Activated CD4-positive, alpha-beta T cell treated with anti-CD3 and anti-CD28 coated beads, Interleukin-2, amount 10 ng/mL, durations not matched to agents 24 days and 14 days (primary cell): ENCODE results near the gene ZBTB3. TPM values are rescaled to one million over a fixed set of nuclear protein-coding genes. Genes with fewer than 3 reads are reported as not detected.

Experiments used
- DNase-seq: peaks from one replicate; pipeline ENCODE4 v3.0.0; 2022
- H3K27ac Mint-ChIP-seq: one replicate; pipeline ENCODE4 v1.8.0; 2022; ENCODE audit warnings: mild to moderate bottlenecking, mixed read lengths
- H3K27me3 Mint-ChIP-seq: one replicate; pipeline ENCODE4 v1.8.0; 2022; ENCODE audit warnings: mixed read lengths
- H3K36me3 Mint-ChIP-seq: one replicate; pipeline ENCODE4 v1.8.0; 2022; ENCODE audit warnings: low read depth, mild to moderate bottlenecking, mixed read lengths
- H3K4me1 Mint-ChIP-seq: one replicate; pipeline ENCODE4 v1.8.0; 2021; ENCODE audit warnings: mixed read lengths
- H3K4me3 Mint-ChIP-seq: one replicate; pipeline ENCODE4 v1.8.0; 2022; ENCODE audit warnings: mild to moderate bottlenecking, moderate library complexity, mixed read lengths
- H3K9me3 Mint-ChIP-seq: one replicate; pipeline ENCODE4 v1.8.0; 2021; ENCODE audit warnings: mixed read lengths
- intact Hi-C: fragments of 100-400 bp; cut with micrococcal nuclease; formaldehyde crosslinking; loops from one replicate; pipeline ENCODE4 v1.15.1; 2023
- total RNA-seq: library from RNA; stranded (reverse); gene quantifications from 2 replicates; pipeline ENCODE4 v1.2.3, GENCODE V29; 2022

The ZBTB3 gene
- total RNA-seq, 1 donor from 2014 or later = 11.1 TPM

DNA sequence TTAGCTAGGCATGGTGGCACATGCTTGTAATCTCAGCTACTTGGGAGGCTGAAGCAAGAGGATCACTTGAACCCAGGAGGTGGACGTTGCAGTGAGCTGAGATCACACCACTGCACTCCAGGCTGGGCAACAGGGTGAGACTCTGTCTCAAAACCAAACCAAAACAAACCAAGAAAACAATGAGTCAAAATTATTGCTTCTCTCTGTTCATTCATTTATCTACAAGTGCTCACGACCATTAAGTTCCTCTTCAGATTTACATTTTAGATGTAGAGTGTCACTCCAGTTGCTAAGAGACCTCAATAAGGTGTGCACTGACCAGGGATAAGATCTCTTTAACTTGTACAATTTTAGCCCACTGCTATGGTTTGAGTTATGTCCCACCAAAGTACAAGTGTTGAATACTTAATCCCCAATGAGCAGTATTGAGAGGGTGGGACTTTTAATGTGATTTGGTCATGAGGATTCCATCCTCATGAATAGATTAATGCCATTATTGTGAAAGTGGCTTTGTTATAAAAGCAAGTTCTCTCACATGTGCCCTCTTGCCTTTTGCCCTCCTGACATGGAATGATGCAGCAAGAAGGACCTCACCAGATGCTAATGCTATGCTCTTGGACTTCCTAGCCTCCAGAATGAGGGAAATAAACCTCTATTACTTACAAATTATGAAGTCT lies 34.5 kb downstream of the ZBTB3 start:
- Mint-ChIP-seq H3K27ac (peak overlapping the region; percentile 37), H3K4me3 (no peak overlapping the region), H3K9me3 (no peaks in the 10 kb centered on the region), H3K36me3 (peaks cover 88% of the 10 kb centered on the region), H3K27me3 (no peaks in the 10 kb centered on the region), H3K4me1 (peaks cover 66% of the 10 kb centered on the region)
- DNase-seq = no peak
- intact Hi-C loops = no loop called here

GRCh38 chr11:62716816-62717215 lies 37.1 kb downstream of the ZBTB3 start:
- DNase-seq = no peak
- peaks cover 84% of the 10 kb centered on the region for H3K36me3 Mint-ChIP-seq
- H3K9me3 Mint-ChIP-seq = no peaks in the 10 kb centered on the region
- no peaks in the 10 kb centered on the region for H3K27me3 Mint-ChIP-seq
- H3K4me3 Mint-ChIP-seq = no peak overlapping the region
- H3K27ac Mint-ChIP-seq = no peak overlapping the region
- peaks cover 66% of the 10 kb centered on the region for H3K4me1 Mint-ChIP-seq
- intact Hi-C loops = no loop called here

GRCh38 chr11:62716206-62716605 lies 37.8 kb downstream of the ZBTB3 start:
- H3K9me3 Mint-ChIP-seq = no peaks in the 10 kb centered on the region
- H3K36me3 Mint-ChIP-seq = peaks cover 84% of the 10 kb centered on the region
- H3K4me3 Mint-ChIP-seq = no peak overlapping the region
- peak overlapping the region; percentile 37 for H3K27ac Mint-ChIP-seq
- intact Hi-C loops = no loop called here
- H3K27me3 Mint-ChIP-seq = no peaks in the 10 kb centered on the region
- H3K4me1 Mint-ChIP-seq = peaks cover 62% of the 10 kb centered on the region
- no peak for DNase-seq

- Mint-ChIP-seq H3K4me1 (peaks cover 58% of the 10 kb centered on the region), H3K9me3 (no peaks in the 10 kb centered on the region), H3K27me3 (no peaks in the 10 kb centered on the region), H3K4me3 (peak overlapping the region; percentile 37), H3K36me3 (peaks cover 85% of the 10 kb centered on the region), H3K27ac (peak overlapping the region; percentile 80)
- no peak for DNase-seq
- intact Hi-C loops = no loop called here
Observed at GRCh38 chr11:62715150-62716130, 38.5 kb downstream of the ZBTB3 start.

DNA sequence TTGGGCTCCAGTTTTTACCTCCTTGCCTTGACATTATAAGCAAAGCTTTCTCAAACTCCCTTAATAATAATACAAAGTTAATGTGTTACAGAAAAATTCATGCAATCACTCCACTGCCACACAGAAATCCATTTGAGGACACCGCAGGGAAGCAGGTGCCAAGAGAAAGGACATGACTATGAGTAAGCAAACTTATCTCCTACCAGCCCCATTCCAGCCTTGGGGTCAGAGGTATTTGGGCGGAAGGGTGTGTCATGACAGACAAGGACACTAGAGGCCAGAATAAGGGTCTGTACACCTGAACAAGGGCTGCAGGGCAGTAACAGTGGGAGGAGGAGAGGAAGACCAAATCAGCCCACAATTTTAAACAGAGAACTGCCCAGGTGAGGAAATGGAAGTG lies 40.6 kb downstream of the ZBTB3 start:
- peaks cover 62% of the 10 kb centered on the region for H3K4me1 Mint-ChIP-seq
- intact Hi-C loops = no loop called here
- DNase-seq = peak; percentile 64
- peak overlapping the region; percentile 75 for H3K4me3 Mint-ChIP-seq
- peaks cover 83% of the 10 kb centered on the region for H3K36me3 Mint-ChIP-seq
- no peaks in the 10 kb centered on the region for H3K27me3 Mint-ChIP-seq
- H3K9me3 Mint-ChIP-seq = no peaks in the 10 kb centered on the region
- peak overlapping the region; percentile 92 for H3K27ac Mint-ChIP-seq

GRCh38 chr11:62712861-62713260 lies 41.1 kb downstream of the ZBTB3 start:
- DNase-seq = peak; percentile 74
- H3K9me3 Mint-ChIP-seq = no peaks in the 10 kb centered on the region
- intact Hi-C loops = no loop called here
- H3K4me1 Mint-ChIP-seq = peaks cover 62% of the 10 kb centered on the region
- H3K27ac Mint-ChIP-seq = peak overlapping the region; percentile 92
- peak overlapping the region; percentile 75 for H3K4me3 Mint-ChIP-seq
- peaks cover 79% of the 10 kb centered on the region for H3K36me3 Mint-ChIP-seq
- H3K27me3 Mint-ChIP-seq = no peaks in the 10 kb centered on the region

GRCh38 chr11:62712276-62712812 lies 41.6 kb downstream of the ZBTB3 start:
- H3K27ac Mint-ChIP-seq = peak overlapping the region; percentile 92
- peak; percentile 65 for DNase-seq
- H3K27me3 Mint-ChIP-seq = no peaks in the 10 kb centered on the region
- intact Hi-C loops = no loop called here
- peaks cover 61% of the 10 kb centered on the region for H3K4me1 Mint-ChIP-seq
- H3K4me3 Mint-ChIP-seq = peak overlapping the region; percentile 75
- no peaks in the 10 kb centered on the region for H3K9me3 Mint-ChIP-seq
- H3K36me3 Mint-ChIP-seq = peaks cover 74% of the 10 kb centered on the region

- peaks cover 58% of the 10 kb centered on the region for H3K4me1 Mint-ChIP-seq
- peak overlapping the region; percentile 95 for H3K27ac Mint-ChIP-seq
Observed at GRCh38 chr11:62710001-62710345, 44.0 kb downstream of the ZBTB3 start.

DNA sequence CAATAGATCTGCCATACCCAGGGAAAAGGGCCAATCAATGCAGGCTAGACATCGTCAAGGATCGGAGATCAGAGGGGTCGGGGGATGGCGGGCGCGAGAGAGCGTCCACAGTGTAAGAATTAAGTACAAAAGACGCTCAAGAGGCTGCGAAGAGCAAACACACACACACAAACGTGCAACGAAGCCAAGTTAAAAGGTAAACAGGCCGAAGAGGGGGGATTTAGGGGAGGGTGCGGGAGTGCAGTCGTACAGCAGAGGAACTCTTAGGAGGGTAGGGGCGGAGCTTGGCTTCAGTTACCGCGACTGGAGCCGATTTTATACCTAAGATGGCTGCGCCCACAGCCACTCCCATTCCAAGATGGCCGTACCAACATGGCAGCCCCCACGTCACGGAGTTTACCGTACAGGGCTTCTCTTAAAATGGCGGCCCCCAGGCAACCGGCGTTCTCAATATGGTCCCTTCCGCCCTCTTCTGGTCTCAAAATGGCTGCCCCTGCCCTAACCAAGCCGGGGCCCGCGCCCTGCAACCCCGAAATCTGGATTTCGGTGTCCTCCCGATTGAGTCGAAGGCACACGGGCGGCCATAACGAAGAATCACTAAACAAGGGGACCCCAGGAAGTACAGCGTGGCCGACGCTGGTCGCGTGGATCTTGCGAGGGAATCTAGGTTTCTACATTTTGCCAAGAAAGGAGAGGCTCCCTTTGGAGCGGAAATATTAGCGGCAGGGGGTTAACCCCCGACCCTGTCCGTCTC lies 44.5 kb downstream of the ZBTB3 start:
- Mint-ChIP-seq H3K4me3 (peak overlapping the region; percentile 91), H3K27me3 (no peaks in the 10 kb centered on the region), H3K4me1 (peaks cover 54% of the 10 kb centered on the region), H3K9me3 (no peaks in the 10 kb centered on the region), H3K36me3 (peaks cover 53% of the 10 kb centered on the region), H3K27ac (peak overlapping the region; percentile 95)
- intact Hi-C loops = loop anchor here (1.0 to 5.0 kb wide), 9 partner anchors 18 to 118 kb away; partner anchors contain the start of genes EML3, GANAB, HNRNPUL2 and LBHD1
- DNase-seq = peak; percentile 98

More at GRCh38 chr11:62710001-62710345, 44.0 kb downstream of the ZBTB3 start:
- intact Hi-C loops = no loop called here
- Mint-ChIP-seq H3K4me3 (peak overlapping the region; percentile 91), H3K9me3 (no peaks in the 10 kb centered on the region), H3K27me3 (no peaks in the 10 kb centered on the region), H3K36me3 (peaks cover 56% of the 10 kb centered on the region)
- peak; percentile 83 for DNase-seq

DNA sequence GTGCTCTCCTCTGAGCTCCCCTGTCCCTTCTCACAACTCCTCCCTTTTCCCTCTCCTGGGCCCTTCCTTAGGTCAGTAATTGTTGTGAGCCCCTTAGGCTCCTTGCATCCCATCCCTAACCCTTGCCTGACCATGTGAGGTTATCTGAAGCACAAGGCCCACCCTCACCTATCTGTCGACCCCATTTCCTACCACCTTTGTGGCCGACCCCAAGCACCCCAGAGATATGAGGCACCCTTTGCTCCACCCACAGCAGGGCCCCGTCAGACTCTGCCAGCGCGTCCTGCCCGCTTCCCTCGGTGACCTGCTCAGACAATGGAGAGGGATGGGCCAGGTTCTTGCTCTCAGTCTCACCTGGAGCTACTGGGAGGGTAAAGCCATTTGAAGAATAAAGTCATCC lies 45.2 kb downstream of the ZBTB3 start:
- Mint-ChIP-seq H3K27ac (peak overlapping the region; percentile 95), H3K4me1 (peaks cover 50% of the 10 kb centered on the region), H3K9me3 (no peaks in the 10 kb centered on the region), H3K27me3 (no peaks in the 10 kb centered on the region), H3K36me3 (peaks cover 47% of the 10 kb centered on the region), H3K4me3 (peak overlapping the region; percentile 91)
- intact Hi-C loops = loop anchor here (1.0 to 5.0 kb wide), 9 partner anchors 19 to 117 kb away; partner anchors contain the start of genes EML3, GANAB, HNRNPUL2 and LBHD1
- DNase-seq = peak; percentile 85

GRCh38 chr11:62708392-62708791 lies 45.6 kb downstream of the ZBTB3 start:
- H3K4me1 Mint-ChIP-seq = peaks cover 46% of the 10 kb centered on the region
- no peaks in the 10 kb centered on the region for H3K9me3 Mint-ChIP-seq
- no peak for DNase-seq
- H3K27me3 Mint-ChIP-seq = no peaks in the 10 kb centered on the region
- H3K4me3 Mint-ChIP-seq = peak overlapping the region; percentile 91
- H3K36me3 Mint-ChIP-seq = peaks cover 43% of the 10 kb centered on the region
- H3K27ac Mint-ChIP-seq = peak overlapping the region; percentile 95
- intact Hi-C loops = loop anchor here (2.0 to 5.0 kb wide), 4 partner anchors 36 to 96 kb away; partner anchors contain the start of genes EML3, LBHD1, ROM1 and TAF6L

- Mint-ChIP-seq H3K4me3 (peak within 1 kb of the TSS; percentile 96), H3K9me3 (no peaks in the 10 kb centered on the region), H3K27ac (peak within 1 kb of the TSS; percentile 95), H3K36me3 (peaks cover 37% of the 10 kb centered on the region), H3K27me3 (no peaks in the 10 kb centered on the region), H3K4me1 (peaks cover 36% of the 10 kb centered on the region)
- intact Hi-C loops = loop anchor here (5.0 kb wide), 2 partner anchors 65 to 95 kb away; partner anchors contain the start of genes EML3, ROM1 and TAF6L
- peak; percentile 66 for DNase-seq
Observed at GRCh38 chr11:62707277-62707861, 46.6 kb downstream of the ZBTB3 start, which contains the start of the genes BSCL2 and GNG3. Gene BSCL2 (minus strand): TSS chr11:62707424. CDS start chr11:62707195, 229 bp downstream. Gene GNG3 (plus strand): TSS chr11:62707676. CDS start chr11:62708296, 620 bp downstream.
